ENCODE results near the gene RAP1GAP2. TPM values are rescaled to one million over a fixed set of nuclear protein-coding genes. Genes with fewer than 3 reads are reported as not detected.
"Not testable (repeated sequence)": the region's sequence is repeated elsewhere in the genome, so short reads cannot be mapped to it uniquely, and the experiment has no call there.

RAP1GAP2 gene
- polyA plus RNA-seq, 1 experiment, result 2.8 TPM

DNA sequence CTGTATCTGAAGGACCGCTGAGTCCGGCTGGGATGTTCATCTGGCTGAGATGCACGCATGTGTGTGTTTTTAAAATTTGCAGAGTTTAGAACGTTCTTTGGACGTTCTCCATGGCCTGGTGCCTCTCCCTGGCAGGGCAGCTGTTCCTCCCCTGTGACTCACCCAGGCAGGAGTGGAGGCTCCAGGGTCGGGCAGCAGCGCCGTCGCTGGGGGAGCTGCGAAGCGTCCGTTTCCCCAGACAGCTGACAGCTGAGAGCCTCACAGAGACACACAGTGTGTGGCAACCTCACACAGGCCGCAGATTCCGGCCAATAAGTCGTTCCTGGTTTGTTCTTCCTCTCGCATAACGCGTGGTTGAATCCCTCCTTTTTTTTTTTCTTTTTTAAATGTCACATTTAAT is 186.6 kb downstream of the RAP1GAP2 start:
- TF ChIP-seq, protein P1, sequence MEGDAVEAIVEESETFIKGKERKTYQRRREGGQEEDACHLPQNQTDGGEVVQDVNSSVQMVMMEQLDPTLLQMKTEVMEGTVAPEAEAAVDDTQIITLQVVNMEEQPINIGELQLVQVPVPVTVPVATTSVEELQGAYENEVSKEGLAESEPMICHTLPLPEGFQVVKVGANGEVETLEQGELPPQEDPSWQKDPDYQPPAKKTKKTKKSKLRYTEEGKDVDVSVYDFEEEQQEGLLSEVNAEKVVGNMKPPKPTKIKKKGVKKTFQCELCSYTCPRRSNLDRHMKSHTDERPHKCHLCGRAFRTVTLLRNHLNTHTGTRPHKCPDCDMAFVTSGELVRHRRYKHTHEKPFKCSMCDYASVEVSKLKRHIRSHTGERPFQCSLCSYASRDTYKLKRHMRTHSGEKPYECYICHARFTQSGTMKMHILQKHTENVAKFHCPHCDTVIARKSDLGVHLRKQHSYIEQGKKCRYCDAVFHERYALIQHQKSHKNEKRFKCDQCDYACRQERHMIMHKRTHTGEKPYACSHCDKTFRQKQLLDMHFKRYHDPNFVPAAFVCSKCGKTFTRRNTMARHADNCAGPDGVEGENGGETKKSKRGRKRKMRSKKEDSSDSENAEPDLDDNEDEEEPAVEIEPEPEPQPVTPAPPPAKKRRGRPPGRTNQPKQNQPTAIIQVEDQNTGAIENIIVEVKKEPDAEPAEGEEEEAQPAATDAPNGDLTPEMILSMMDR (IDR thresholded peaks at IDR 0.05; ENCODE audit: low read depth, low read length), result peak; percentile 55
- no peaks in the 10 kb centered on the region for H3K27me3 ChIP-seq (ENCODE audit: control insufficient read depth, insufficient read depth, low read length)
- peak; percentile 77 for DNase-seq (ENCODE audit: low read depth, low spot score)
- H3K27ac ChIP-seq (ENCODE audit: low read depth, low read length), result peak overlapping the region; percentile 39
- CTCF ChIA-PET, result interaction anchor here (0.6 to 1.8 kb wide), 5 partner anchors 21 to 135 kb away, joined by 3 to 6 read pairs (median 4); no protein-coding TSS in a partner anchor
- H3K9me3 ChIP-seq (ENCODE audit: control insufficient read depth, insufficient read depth, low read length), result no peaks in the 10 kb centered on the region
- POLR2A ChIA-PET, result interaction anchor here (0.5 to 1.3 kb wide), 3 partner anchors 21 to 264 kb away, joined by 3 to 6 read pairs (median 3); no protein-coding TSS in a partner anchor
- no peak overlapping the region for H3K4me3 ChIP-seq (ENCODE audit: low read depth, low read length)

DNA sequence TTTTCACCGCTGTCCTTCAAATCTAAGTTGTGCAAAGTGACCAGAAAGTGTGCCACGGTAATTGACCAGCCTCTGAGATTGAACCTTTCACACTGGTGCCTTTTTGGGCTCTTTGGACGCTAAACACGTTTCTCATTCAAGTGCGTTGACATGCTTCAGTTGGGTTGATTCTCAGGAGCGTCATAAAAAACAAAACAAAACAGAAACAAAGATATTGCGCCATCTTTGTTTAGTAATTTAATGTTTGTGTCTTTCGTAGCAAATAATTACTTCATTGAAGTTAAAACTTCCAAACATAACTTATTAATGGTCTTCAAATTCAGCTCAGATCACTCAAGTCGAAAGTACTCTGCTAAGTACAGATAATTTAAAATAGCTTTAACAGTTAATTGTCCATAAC is 187.0 kb downstream of the RAP1GAP2 start:
- DNase-seq (ENCODE audit: low read depth, low spot score), result no peak
- Histone ChIP-seq H3K4me3 (ENCODE audit: low read depth, low read length) (no peak overlapping the region), H3K27ac (ENCODE audit: low read depth, low read length) (peak overlapping the region; percentile 39), H3K9me3 (ENCODE audit: control insufficient read depth, insufficient read depth, low read length) (no peaks in the 10 kb centered on the region), H3K27me3 (ENCODE audit: control insufficient read depth, insufficient read depth, low read length) (no peaks in the 10 kb centered on the region)
- TF ChIP-seq, protein P1 (IDR thresholded peaks at IDR 0.05; ENCODE audit: low read depth, low read length), result no peak
- POLR2A ChIA-PET, result interaction anchor here (1.3 kb wide), 1 partner anchor 21 kb away, joined by 3 read pairs; no protein-coding TSS in a partner anchor
- CTCF ChIA-PET, result interaction anchor here (0.8 to 1.8 kb wide), 5 partner anchors 21 to 135 kb away, joined by 3 to 6 read pairs (median 4); no protein-coding TSS in a partner anchor

DNA sequence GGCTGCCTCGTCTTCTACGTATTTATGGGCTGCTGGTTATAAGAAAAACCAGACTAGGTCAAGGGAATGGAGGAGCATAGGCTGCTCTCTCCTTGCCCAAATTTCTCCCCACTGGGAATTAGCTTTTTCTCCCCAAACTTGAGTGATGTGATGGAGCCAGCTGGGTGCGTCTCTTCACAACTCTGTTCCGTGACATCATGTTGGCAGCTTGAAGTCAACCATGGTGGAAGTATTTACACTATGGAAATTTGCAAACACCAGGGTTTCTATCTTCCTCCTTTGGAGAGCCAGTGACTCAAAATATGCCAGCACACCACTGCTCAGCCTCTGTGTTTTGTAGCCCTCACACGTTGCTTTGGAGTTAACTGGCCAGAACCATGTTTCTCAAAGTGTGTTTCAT is 189.1 kb downstream of the RAP1GAP2 start:
- Histone ChIP-seq H3K27me3 (ENCODE audit: control insufficient read depth, insufficient read depth, low read length) (no peaks in the 10 kb centered on the region), H3K27ac (ENCODE audit: low read depth, low read length) (peak overlapping the region; percentile 21), H3K4me3 (ENCODE audit: low read depth, low read length) (no peak overlapping the region), H3K9me3 (ENCODE audit: control insufficient read depth, insufficient read depth, low read length) (no peaks in the 10 kb centered on the region)
- DNase-seq (ENCODE audit: low read depth, low spot score), result no peak
- TF ChIP-seq, protein P1 (IDR thresholded peaks at IDR 0.05; ENCODE audit: low read depth, low read length), result no peak
- CTCF ChIA-PET, result no interaction called here
- POLR2A ChIA-PET, result no interaction called here

DNA sequence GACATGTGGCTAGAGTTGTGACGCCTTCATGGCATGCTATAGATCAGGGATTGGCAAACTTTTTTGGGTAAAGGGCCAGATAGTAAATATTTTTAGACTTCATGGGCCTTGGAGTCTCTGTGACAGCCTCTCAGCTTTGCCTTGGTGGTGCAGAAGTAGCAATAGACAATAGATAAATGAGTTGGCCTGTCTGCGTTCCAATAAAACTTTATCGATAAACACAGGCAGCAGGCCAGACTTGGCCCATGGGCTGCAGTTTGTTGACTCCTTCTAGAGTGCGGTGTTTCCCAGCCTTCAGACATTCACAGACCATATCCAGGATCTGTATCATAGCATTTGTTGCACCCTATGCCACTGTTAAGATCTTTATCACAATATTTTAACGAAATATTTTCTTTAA is 190.7 kb downstream of the RAP1GAP2 start:
- Histone ChIP-seq H3K27me3 (ENCODE audit: control insufficient read depth, insufficient read depth, low read length) (no peaks in the 10 kb centered on the region), H3K27ac (ENCODE audit: low read depth, low read length) (no peak overlapping the region), H3K4me3 (ENCODE audit: low read depth, low read length) (no peak overlapping the region), H3K9me3 (ENCODE audit: control insufficient read depth, insufficient read depth, low read length) (no peaks in the 10 kb centered on the region; the same call in 1 of the 2 replicates)
- ChIA-PET POLR2A (no interaction called here), CTCF (interaction anchor here (1.2 kb wide), 1 partner anchor 10 kb away, joined by 3 read pairs; no protein-coding TSS in a partner anchor)
- no peak for DNase-seq (ENCODE audit: low read depth, low spot score)
- TF ChIP-seq, protein P1 (IDR thresholded peaks at IDR 0.05; ENCODE audit: low read depth, low read length), result no peak

DNA sequence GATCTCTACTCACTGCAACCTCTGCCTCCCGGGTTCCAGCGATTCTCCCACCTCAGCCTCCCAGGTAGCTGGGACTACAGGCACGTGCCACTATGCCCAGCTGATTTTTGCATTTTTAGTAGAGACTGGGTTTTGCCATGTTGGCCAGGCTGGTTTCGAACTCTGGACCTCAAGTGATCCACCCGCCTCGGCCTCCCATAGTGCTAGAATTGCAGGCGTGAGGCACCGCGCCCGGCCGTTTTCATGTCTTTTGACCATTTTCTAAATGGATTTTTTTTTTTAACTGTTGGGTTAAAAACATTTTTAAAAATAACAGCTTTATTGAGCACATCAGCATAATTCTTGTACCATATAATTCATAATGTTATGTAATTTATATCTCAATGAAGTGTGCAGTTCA is 193.2 kb downstream of the RAP1GAP2 start:
- POLR2A ChIA-PET, result not testable (repeated sequence)
- CTCF ChIA-PET, result interaction anchor here (0.6 kb wide), 1 partner anchor 23 kb away, joined by 9 read pairs; no protein-coding TSS in a partner anchor

More for the DNA sequence above, 193.2 kb downstream of the RAP1GAP2 start:
- not testable (repeated sequence) for H3K27me3 ChIP-seq (ENCODE audit: control insufficient read depth, insufficient read depth, low read length); H3K9me3 ChIP-seq (ENCODE audit: control insufficient read depth, insufficient read depth, low read length); H3K27ac ChIP-seq (ENCODE audit: low read depth, low read length); H3K4me3 ChIP-seq (ENCODE audit: low read depth, low read length); DNase-seq (ENCODE audit: low read depth, low spot score)

Measured in AG04450 (cell line).